ENCODE measurements around the gene CCDC91. TPM values are rescaled to one million over a fixed set of nuclear protein-coding genes. Genes with fewer than 3 reads are reported as not detected.

CCDC91 gene
- total RNA-seq, 1 experiment from 2014 or later = 26.8 TPM

DNA sequence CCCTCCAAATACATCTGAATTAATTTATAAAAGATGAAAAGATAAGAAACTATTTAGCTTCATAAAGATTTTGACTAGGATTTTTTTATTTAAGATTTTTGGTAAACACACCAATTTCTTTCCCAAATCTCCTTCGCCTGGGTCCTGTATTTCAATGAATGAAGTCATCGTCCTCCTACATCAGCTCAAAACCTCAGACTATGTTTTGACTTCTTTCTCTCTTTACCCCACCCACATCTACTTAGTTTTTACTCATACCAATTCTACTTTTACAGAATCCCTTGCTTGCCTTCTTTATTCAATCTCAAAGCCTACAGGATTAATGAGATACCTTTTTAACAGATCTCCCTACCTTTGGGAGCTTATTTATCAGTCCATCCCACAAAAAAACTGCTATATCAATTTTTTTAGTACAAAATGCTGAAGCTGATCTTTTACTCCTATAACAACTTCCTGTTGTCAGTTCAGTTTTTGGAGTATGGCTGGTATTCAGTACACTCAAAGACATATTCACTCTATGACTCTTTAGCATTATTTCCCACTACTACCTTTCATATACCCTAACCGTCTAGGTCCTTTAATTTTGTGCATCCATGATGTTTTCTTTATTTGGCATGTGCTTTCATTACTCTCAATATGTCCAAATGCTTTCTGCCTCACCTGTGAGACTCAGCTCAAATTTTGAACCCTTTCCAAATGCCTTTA, 18.7 kb upstream of the CCDC91 start:
- Histone ChIP-seq H3K4me3 (ENCODE audit: low read depth, low read length, poor library complexity, severe bottlenecking) (no peak overlapping the region), H3K4me1 (ENCODE audit: insufficient read depth, low read length, poor library complexity, severe bottlenecking) (no peaks in the 10 kb centered on the region), H3K36me3 (ENCODE audit: insufficient read depth, low read length, poor library complexity, severe bottlenecking) (no peaks in the 10 kb centered on the region), H3K9me3 (ENCODE audit: low read depth, low read length, poor library complexity, severe bottlenecking) (no peaks in the 10 kb centered on the region), H3K27me3 (replicated peaks; ENCODE audit: insufficient read depth, low read depth, low read length, poor library complexity) (no peaks in the 10 kb centered on the region), H3K27ac (ENCODE audit: low read depth, low read length, poor library complexity, severe bottlenecking) (no peak overlapping the region)
- TF ChIP-seq EZH2 (IDR thresholded peaks at IDR 0.05; ENCODE audit: borderline replicate concordance, low read depth, low read length, poor library complexity, severe bottlenecking) = no peak
- TF ChIP-seq, protein P1, sequence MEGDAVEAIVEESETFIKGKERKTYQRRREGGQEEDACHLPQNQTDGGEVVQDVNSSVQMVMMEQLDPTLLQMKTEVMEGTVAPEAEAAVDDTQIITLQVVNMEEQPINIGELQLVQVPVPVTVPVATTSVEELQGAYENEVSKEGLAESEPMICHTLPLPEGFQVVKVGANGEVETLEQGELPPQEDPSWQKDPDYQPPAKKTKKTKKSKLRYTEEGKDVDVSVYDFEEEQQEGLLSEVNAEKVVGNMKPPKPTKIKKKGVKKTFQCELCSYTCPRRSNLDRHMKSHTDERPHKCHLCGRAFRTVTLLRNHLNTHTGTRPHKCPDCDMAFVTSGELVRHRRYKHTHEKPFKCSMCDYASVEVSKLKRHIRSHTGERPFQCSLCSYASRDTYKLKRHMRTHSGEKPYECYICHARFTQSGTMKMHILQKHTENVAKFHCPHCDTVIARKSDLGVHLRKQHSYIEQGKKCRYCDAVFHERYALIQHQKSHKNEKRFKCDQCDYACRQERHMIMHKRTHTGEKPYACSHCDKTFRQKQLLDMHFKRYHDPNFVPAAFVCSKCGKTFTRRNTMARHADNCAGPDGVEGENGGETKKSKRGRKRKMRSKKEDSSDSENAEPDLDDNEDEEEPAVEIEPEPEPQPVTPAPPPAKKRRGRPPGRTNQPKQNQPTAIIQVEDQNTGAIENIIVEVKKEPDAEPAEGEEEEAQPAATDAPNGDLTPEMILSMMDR (conservative IDR thresholded peaks at IDR 0.05; ENCODE audit: low read depth, low read length) = no peak
- intact Hi-C loops (cut with micrococcal nuclease; ENCODE audit: unreplicated experiment) = loop anchor here (2.0 to 5.0 kb wide), 3 partner anchors 201 to 701 kb away; no protein-coding TSS in a partner anchor
- BruUV-seq (replicated peaks) = no TSS peak
- no peak for DNase-seq (ENCODE audit: low spot score)
- ChIA-PET POLR2A (ENCODE audit: low non-redundant PET) (no interaction called here), CTCF (no interaction called here)

DNA sequence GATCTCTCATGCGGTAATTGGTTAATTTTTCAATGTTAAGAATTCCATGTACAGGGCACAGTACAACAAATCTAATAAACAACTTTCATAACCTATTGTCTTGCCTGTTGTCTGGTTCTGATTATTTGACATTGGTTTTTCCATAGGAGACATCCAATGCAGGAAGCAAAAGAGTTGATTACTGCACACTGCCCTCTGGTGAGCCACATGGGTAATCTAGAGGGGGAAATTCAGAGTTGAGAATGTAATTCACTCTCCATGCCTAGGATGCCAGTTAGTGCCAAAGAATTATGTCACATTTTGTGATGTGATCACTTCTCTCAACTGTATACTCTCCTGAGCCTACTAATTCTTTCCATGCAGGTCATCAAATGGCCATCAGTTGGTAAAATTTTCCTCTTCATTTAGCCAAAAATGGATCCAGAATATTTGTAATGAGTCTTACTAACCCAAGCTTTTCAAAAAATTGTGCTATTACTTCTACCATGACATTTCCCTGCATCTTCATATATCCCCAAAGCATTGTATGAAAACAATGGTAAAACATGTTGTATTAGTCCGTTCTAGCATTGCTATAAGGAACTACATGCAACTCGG, 17.7 kb upstream of the CCDC91 start:
- no peak overlapping the region for H3K27ac ChIP-seq (ENCODE audit: low read depth, low read length, poor library complexity, severe bottlenecking)
- POLR2A ChIA-PET (ENCODE audit: low non-redundant PET) = no interaction called here
- CTCF ChIA-PET = no interaction called here
- TF ChIP-seq EZH2 (IDR thresholded peaks at IDR 0.05; ENCODE audit: borderline replicate concordance, low read depth, low read length, poor library complexity, severe bottlenecking) = no peak
- TF ChIP-seq, protein P1 (conservative IDR thresholded peaks at IDR 0.05; ENCODE audit: low read depth, low read length) = peak; percentile 79
- no peaks in the 10 kb centered on the region for H3K4me1 ChIP-seq (ENCODE audit: insufficient read depth, low read length, poor library complexity, severe bottlenecking)
- no peaks in the 10 kb centered on the region for H3K9me3 ChIP-seq (ENCODE audit: low read depth, low read length, poor library complexity, severe bottlenecking)
- no peaks in the 10 kb centered on the region for H3K27me3 ChIP-seq (replicated peaks; ENCODE audit: insufficient read depth, low read depth, low read length, poor library complexity)
- no TSS peak for BruUV-seq (replicated peaks)
- intact Hi-C loops (cut with micrococcal nuclease; ENCODE audit: unreplicated experiment) = loop anchor here (2.0 to 5.0 kb wide), 3 partner anchors 202 to 700 kb away; no protein-coding TSS in a partner anchor
- peak; percentile 77 for DNase-seq (ENCODE audit: low spot score)
- no peak overlapping the region for H3K4me3 ChIP-seq (ENCODE audit: low read depth, low read length, poor library complexity, severe bottlenecking)
- H3K36me3 ChIP-seq (ENCODE audit: insufficient read depth, low read length, poor library complexity, severe bottlenecking) = no peaks in the 10 kb centered on the region

DNA sequence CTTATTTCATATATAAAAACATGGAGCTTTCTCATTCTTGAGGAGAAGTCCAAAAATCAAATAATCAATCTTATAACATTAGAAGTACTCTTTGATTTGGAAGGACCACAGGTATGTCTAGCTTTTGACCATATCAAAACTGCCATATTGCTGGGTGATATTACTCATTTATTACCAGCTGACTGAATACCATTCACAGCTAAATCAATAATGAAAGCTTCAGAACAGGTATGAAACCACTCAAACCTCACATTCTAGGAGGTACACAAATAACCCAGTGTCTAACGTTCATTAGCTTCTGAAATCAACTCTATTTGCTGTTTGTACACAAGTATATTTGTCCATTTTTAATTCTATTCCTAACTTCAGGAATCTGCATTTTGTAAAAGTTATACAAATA, 16.8 kb upstream of the CCDC91 start:
- no peak for DNase-seq (ENCODE audit: low spot score)
- no peak overlapping the region for H3K4me3 ChIP-seq (ENCODE audit: low read depth, low read length, poor library complexity, severe bottlenecking)
- no peaks in the 10 kb centered on the region for H3K36me3 ChIP-seq (ENCODE audit: insufficient read depth, low read length, poor library complexity, severe bottlenecking)
- CTCF ChIA-PET = no interaction called here
- no peaks in the 10 kb centered on the region for H3K27me3 ChIP-seq (replicated peaks; ENCODE audit: insufficient read depth, low read depth, low read length, poor library complexity)
- POLR2A ChIA-PET (ENCODE audit: low non-redundant PET) = no interaction called here
- H3K9me3 ChIP-seq (ENCODE audit: low read depth, low read length, poor library complexity, severe bottlenecking) = no peaks in the 10 kb centered on the region
- intact Hi-C loops (cut with micrococcal nuclease; ENCODE audit: unreplicated experiment) = loop anchor here (2.0 to 5.0 kb wide), 3 partner anchors 203 to 699 kb away; no protein-coding TSS in a partner anchor
- H3K4me1 ChIP-seq (ENCODE audit: insufficient read depth, low read length, poor library complexity, severe bottlenecking) = no peaks in the 10 kb centered on the region
- no peak overlapping the region for H3K27ac ChIP-seq (ENCODE audit: low read depth, low read length, poor library complexity, severe bottlenecking)
- no TSS peak for BruUV-seq (replicated peaks)
- no peak for TF ChIP-seq EZH2 (IDR thresholded peaks at IDR 0.05; ENCODE audit: borderline replicate concordance, low read depth, low read length, poor library complexity, severe bottlenecking)
- TF ChIP-seq, protein P1 (conservative IDR thresholded peaks at IDR 0.05; ENCODE audit: low read depth, low read length) = no peak

Measured in A673 (cell line).